H1 (cell line): ENCODE measurements around the gene ATP6V1F. TPM values are rescaled to one million over a fixed set of nuclear protein-coding genes. Genes with fewer than 3 reads are reported as not detected.

ENCODE experiments used
- CTCF ChIA-PET: fragments of 300-600 bp; sonication (Branson Sonifier 250); formaldehyde crosslinking; loops from one replicate; lab custom pipeline; 2021; ENCODE audit not compliant: partially characterized antibody; lab: Charles Lee
- POLR2A ChIA-PET: fragments of 300-600 bp; sonication (Branson Sonifier 250); formaldehyde crosslinking; loops from one replicate; lab custom pipeline; 2021; ENCODE audit warnings: inconsistent platforms; ENCODE audit not compliant: partially characterized antibody; lab: Charles Lee
- DNase-seq, 2 experiments: peaks; one replicate each; pipeline versions ENCODE4 v3.0.0 to v3.0.0-alpha.2; 2010 to 2022; ENCODE audit warnings: low spot score in 2 of 2, low read depth in 1 of 2, mixed read lengths in 1 of 2
- FAIRE-seq: peaks from 2 replicates; lab custom pipeline; 2011; peaks lifted over from hg19 to GRCh38; lab: Jason Lieb, UNC
- H2AFZ ChIP-seq: 2 replicates; pipeline ENCODE4 v1.8.1; 2012; ENCODE audit warnings: low read length, inconsistent platforms
- H2AK5ac ChIP-seq: 2 replicates; pipeline ENCODE4 v1.6.1; 2013; ENCODE audit warnings: low read depth, low read length
- H2BK120ac ChIP-seq: replicated peaks from 2 replicates; pipeline ENCODE3; 2013; ENCODE audit warnings: low read depth, low read length, inconsistent platforms
- H2BK12ac ChIP-seq: 2 replicates; pipeline ENCODE4 v1.6.1; 2013; ENCODE audit warnings: low read depth, low read length
- H2BK15ac ChIP-seq: 2 replicates; pipeline ENCODE4 v1.6.1; 2013; ENCODE audit warnings: low read length
- H2BK20ac ChIP-seq: 2 replicates; pipeline ENCODE4 v1.6.1; 2013; ENCODE audit warnings: low read length
- H2BK5ac ChIP-seq: 2 replicates; pipeline ENCODE4 v1.6.1; 2013; ENCODE audit warnings: low read depth, low read length
- H3K14ac ChIP-seq: 2 replicates; pipeline ENCODE4 v1.6.1; 2013; ENCODE audit warnings: inconsistent platforms; ENCODE audit not compliant: insufficient read length
- H3K18ac ChIP-seq: 2 replicates; pipeline ENCODE4 v1.6.1; 2013; ENCODE audit warnings: low read length; ENCODE audit errors: extremely low read depth
- H3K23ac ChIP-seq: 2 replicates; pipeline ENCODE4 v1.6.1; 2013; ENCODE audit warnings: inconsistent platforms; ENCODE audit not compliant: insufficient read length
- H3K23me2 ChIP-seq: 2 replicates; pipeline ENCODE4 v1.6.1; 2013; ENCODE audit warnings: low read depth, low read length
- H3K27ac ChIP-seq: 2 replicates; pipeline ENCODE4 v1.6.1; 2011; ENCODE audit warnings: low read depth, low read length, inconsistent platforms
- H3K27me3 ChIP-seq, 4 experiments: replicated peaks in 1 of 4; 1 replicate in 1 of 4; 2 replicates in 3 of 4; pipeline versions ENCODE4 v1.6.1 to v1.8.1; 2011 to 2013; ENCODE audit warnings: low read length in 3 of 4, mild to moderate bottlenecking in 3 of 4, inconsistent platforms in 2 of 4, mixed read lengths in 2 of 4, moderate library complexity in 1 of 4; ENCODE audit not compliant: control insufficient read depth in 3 of 4, insufficient read depth in 3 of 4; ENCODE audit errors: extremely low read depth in 1 of 4
- H3K36me3 ChIP-seq, 4 experiments: 2 replicates each; pipeline versions ENCODE4 v1.6.1 to v1.8.1; 2011 to 2013; ENCODE audit warnings: mild to moderate bottlenecking in 4 of 4, low read length in 3 of 4, moderate library complexity in 2 of 4, control low read depth in 1 of 4, inconsistent platforms in 1 of 4; ENCODE audit not compliant: insufficient read depth in 4 of 4, control insufficient read depth in 2 of 4
- H3K4ac ChIP-seq: replicated peaks from 2 replicates; pipeline ENCODE3; 2013; ENCODE audit warnings: low read length, low read depth, mixed read lengths, inconsistent platforms; ENCODE audit not compliant: insufficient read length
- H3K4me1 ChIP-seq, 4 experiments: replicated peaks in 1 of 4; 1 replicate in 1 of 4; 2 replicates in 3 of 4; pipeline versions ENCODE4 v1.6.1 to v1.8.1; 2011 to 2013; ENCODE audit warnings: low read length in 3 of 4, inconsistent platforms in 2 of 4, mixed read lengths in 1 of 4; ENCODE audit not compliant: insufficient read depth in 4 of 4, control insufficient read depth in 3 of 4
- H3K4me2 ChIP-seq, 2 experiments: 2 replicates each; pipeline versions ENCODE4 v1.6.1 to v1.8.1; 2011 to 2013; ENCODE audit warnings: low read depth in 2 of 2, low read length in 2 of 2, control low read depth in 1 of 2, inconsistent platforms in 1 of 2, mild to moderate bottlenecking in 1 of 2; ENCODE audit not compliant: insufficient read depth in 1 of 2
- H3K4me3 ChIP-seq, 4 experiments: fragments of 200-600, 300-600 bp in 1 of 4; sonication (generic), shearing (Covaris generic), sonication (Bioruptor Twin) in 1 of 4; 2 replicates each; pipeline versions ENCODE4 v1.5.1 to v1.8.1; 2011 to 2016; ENCODE audit warnings: low read length in 4 of 4, low read depth in 3 of 4, control low read depth in 2 of 4, inconsistent platforms in 2 of 4, mild to moderate bottlenecking in 2 of 4, mixed read lengths in 1 of 4, moderate library complexity in 1 of 4; ENCODE audit not compliant: insufficient read depth in 2 of 4; ENCODE audit errors: extremely low read depth in 1 of 4
- H3K56ac ChIP-seq: replicated peaks from 2 replicates; pipeline ENCODE3; 2013; ENCODE audit warnings: low read depth, mild to moderate bottlenecking, mixed read lengths, low read length, inconsistent platforms; ENCODE audit not compliant: insufficient read length
- H3K79me1 ChIP-seq: 2 replicates; pipeline ENCODE4 v1.6.1; 2013; ENCODE audit warnings: low read depth, low read length, control low read depth
- H3K79me2 ChIP-seq, 2 experiments: 2 replicates each; pipeline versions ENCODE4 v1.6.1 to v1.8.1; 2012 to 2013; ENCODE audit warnings: low read length in 2 of 2, mild to moderate bottlenecking in 2 of 2, inconsistent platforms in 1 of 2; ENCODE audit not compliant: insufficient read depth in 2 of 2, control insufficient read depth in 1 of 2
- H3K9ac ChIP-seq, 4 experiments: replicated peaks in 1 of 4; 1 replicate in 1 of 4; 2 replicates in 3 of 4; pipeline versions ENCODE4 v1.6.1 to v1.8.1; 2011 to 2013; ENCODE audit warnings: low read depth in 3 of 4, low read length in 3 of 4, control low read depth in 2 of 4, mild to moderate bottlenecking in 2 of 4, moderate library complexity in 2 of 4, inconsistent platforms in 1 of 4; ENCODE audit errors: extremely low read depth in 1 of 4
- H3K9me3 ChIP-seq, 2 experiments: 2 replicates each; pipeline versions ENCODE4 v1.6.1 to v1.8.1; 2012 to 2013; ENCODE audit warnings: mild to moderate bottlenecking in 2 of 2, moderate library complexity in 2 of 2, control low read depth in 1 of 2, inconsistent platforms in 1 of 2, low read depth in 1 of 2, low read length in 1 of 2, mixed read lengths in 1 of 2; ENCODE audit not compliant: insufficient read depth in 2 of 2
- H4K20me1 ChIP-seq, 2 experiments: replicated peaks in 1 of 2; 2 replicates each; pipeline versions ENCODE3 to v1.8.1; 2011 to 2013; ENCODE audit warnings: inconsistent platforms in 2 of 2, low read length in 2 of 2, mild to moderate bottlenecking in 1 of 2; ENCODE audit not compliant: insufficient read depth in 2 of 2, control insufficient read depth in 1 of 2
- H4K5ac ChIP-seq: 2 replicates; pipeline ENCODE4 v1.6.1; 2013; ENCODE audit warnings: low read length, low read depth, mixed read lengths, inconsistent platforms; ENCODE audit not compliant: insufficient read length
- H4K8ac ChIP-seq: 2 replicates; pipeline ENCODE4 v1.8.0; 2013; ENCODE audit warnings: mild to moderate bottlenecking, moderate library complexity, low read length, inconsistent platforms; ENCODE audit not compliant: insufficient read depth; ENCODE audit errors: extremely low read depth
- H4K91ac ChIP-seq: replicated peaks from 2 replicates; pipeline ENCODE3; 2013; ENCODE audit warnings: low read length, mixed read lengths, inconsistent platforms; ENCODE audit not compliant: insufficient read length
- CEBPB ChIP-seq: IDR thresholded peaks from 2 replicates; pipeline ENCODE4 v1.6.1; 2012; ENCODE audit warnings: low read depth, low read length
- CHD1 ChIP-seq: IDR thresholded peaks from 2 replicates; pipeline ENCODE4 v1.6.1; 2012; ENCODE audit warnings: low read depth, low read length, improper control_type of control experiment
- EZH2 ChIP-seq: fragments of 200-600 bp; sonication (generic); IDR thresholded peaks from 2 replicates; pipeline ENCODE4 v1.7.1; 2012; ENCODE audit warnings: low read depth, mild to moderate bottlenecking, moderate library complexity, low read length, inconsistent platforms; ENCODE audit not compliant: severe bottlenecking
- GTF2F1 ChIP-seq: IDR thresholded peaks from 2 replicates; pipeline ENCODE4 v1.6.1; 2012; ENCODE audit warnings: low read depth, low read length, improper control_type of control experiment, borderline replicate concordance
- JUND ChIP-seq: IDR thresholded peaks from 2 replicates; pipeline ENCODE4 v1.6.1; 2011; ENCODE audit warnings: mild to moderate bottlenecking, improper control_type of control experiment, low read length
- NANOG ChIP-seq: IDR thresholded peaks from 2 replicates; pipeline ENCODE4 v1.6.1; 2011; ENCODE audit warnings: low read length, low read depth, mild to moderate bottlenecking, inconsistent platforms; ENCODE audit not compliant: insufficient read depth, poor library complexity, severe bottlenecking
- PHF8 ChIP-seq: fragments of 200-600 bp; sonication (generic); conservative IDR thresholded peaks from 2 replicates; pipeline ENCODE4 v1.7.1; 2012; ENCODE audit warnings: low read depth, mild to moderate bottlenecking, inconsistent platforms, low read length, moderate library complexity
- POLR2AphosphoS5 ChIP-seq: IDR thresholded peaks from 2 replicates; pipeline ENCODE4 v1.6.1; 2011; ENCODE audit warnings: low read depth, low read length
- POU5F1 ChIP-seq: IDR thresholded peaks from 2 replicates; pipeline ENCODE4 v1.6.1; 2011; ENCODE audit warnings: low read depth, mild to moderate bottlenecking, low read length, moderate library complexity
- RFX5 ChIP-seq: IDR thresholded peaks from 2 replicates; pipeline ENCODE4 v1.6.1; 2011; ENCODE audit warnings: low read depth, low read length, improper control_type of control experiment, borderline replicate concordance
- SIRT6 ChIP-seq: IDR thresholded peaks from one replicate; pipeline ENCODE4 v1.7.1; 2012; ENCODE audit warnings: low read length, inconsistent platforms
- SUZ12 ChIP-seq: fragments of 200-600 bp; sonication (generic); IDR thresholded peaks from 2 replicates; pipeline ENCODE4 v1.6.1; 2012; ENCODE audit warnings: mild to moderate bottlenecking, inconsistent platforms, low read length, moderate library complexity, mixed read lengths
- TAF7 ChIP-seq: optimal IDR thresholded peaks from 2 replicates; pipeline ENCODE3; 2011; ENCODE audit warnings: low read depth, mild to moderate bottlenecking, inconsistent platforms, low read length, moderate library complexity, borderline replicate concordance
- TEAD4 ChIP-seq: IDR thresholded peaks from 2 replicates; pipeline ENCODE4 v1.6.1; 2012; ENCODE audit warnings: low read depth, low read length, inconsistent platforms, mixed read lengths
- whole genome bisulfite sequencing, 2 experiments: shearing (Covaris generic) in 1 of 2; methylation state at CpG; one replicate each; pipeline versions ENCODE4 v1.1.6 to v1.1.7; 2013 to 2015; ENCODE audit warnings: low lambda C conversion rate in 2 of 2, mixed read lengths in 2 of 2, inconsistent platforms in 1 of 2, low coverage in 1 of 2, missing lambda C conversion rate in 1 of 2; ENCODE audit not compliant: insufficient replicate concordance in 2 of 2, insufficient coverage in 1 of 2, insufficient read length in 1 of 2; ENCODE audit errors: extremely low coverage in 1 of 2, missing lambda C conversion rate in 1 of 2; 5-methylcytosine and 5-hydroxymethylcytosine counted together
- polyA plus RNA-seq, 7 experiments: library from polyadenylated mRNA; depleted of rRNA in 3 of 7; stranded (reverse) in 5 of 7; unstranded in 2 of 7; fragments of >200 nt in 5 of 7; fragments of 200-250 nt in 2 of 7; gene quantifications; 1 replicate in 5 of 7; 2 replicates in 1 of 7; 4 replicates in 1 of 7; pipeline versions ENCODE4 v1.2.1 to v1.2.3, GENCODE V29; 2011 to 2013; ENCODE audit warnings: missing spikeins in 2 of 7, mixed read lengths in 2 of 7
- total RNA-seq: library from RNA; stranded (reverse); fragmentation: NEBNext Ultra II Directional; extraction: Animal tissue kit (Norgen Biotek cat#: 25700); gene quantifications from 2 replicates; pipeline ENCODE4 v1.2.1, GENCODE V29; 2021

Gene ATP6V1F
- total and polyA plus RNA-seq, 2 of the 8 experiments (the other 6 are each of a cell fraction or from before 2014, with no cell fraction given), result 104 to 318 TPM

DNA sequence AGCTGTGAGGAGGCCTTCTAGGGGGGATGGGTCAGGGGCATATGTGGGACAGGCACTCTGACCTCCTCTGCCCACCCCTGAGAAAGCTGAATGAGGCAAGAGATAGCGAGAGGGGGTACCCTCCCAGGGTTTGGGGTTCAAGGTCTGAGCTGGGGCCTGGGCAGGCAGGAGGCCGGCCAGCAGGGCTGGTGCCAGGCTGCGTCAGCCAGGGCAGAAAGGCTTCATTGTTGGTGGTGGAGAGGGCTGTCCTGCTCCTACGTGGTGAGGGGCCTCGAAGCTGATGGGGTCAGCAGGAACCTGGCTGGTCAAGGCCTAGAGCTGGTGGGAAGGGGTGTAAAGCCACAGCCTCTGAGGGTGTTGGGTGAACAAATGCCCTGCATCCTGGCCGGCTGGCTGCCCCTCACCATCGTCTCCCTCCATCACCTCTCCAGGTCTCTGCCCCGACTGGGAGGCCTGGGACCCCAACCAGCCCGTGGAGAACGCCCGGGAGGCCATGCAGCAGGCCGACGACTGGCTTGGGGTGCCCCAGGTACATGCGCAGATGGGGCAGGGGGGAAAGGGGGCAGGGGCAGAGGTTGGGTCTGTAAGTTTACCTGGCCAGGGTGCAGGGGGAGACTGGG is 25.8 kb upstream of the ATP6V1F start:
- Histone ChIP-seq H3K9ac (no peak overlapping the region), H3K56ac (no peak overlapping the region), H2BK20ac (0 out of 2 replicates have a peak overlapping the region, but pooled peaks have one; percentile 18), H4K8ac (no peak overlapping the region), H2AK5ac (no peak overlapping the region), H3K79me2 (no peaks in the 10 kb centered on the region), H3K14ac (no peak overlapping the region), H3K23me2 (peaks cover 9% of the 10 kb centered on the region; the same call in 1 of the 2 replicates), H2BK120ac (no peak overlapping the region), H3K9me3 (no peaks in the 10 kb centered on the region), H3K23ac (no peak overlapping the region), H2BK15ac (no peak overlapping the region), H3K27ac (no peak overlapping the region), H3K18ac (no peak overlapping the region), H3K4me2 (no peak overlapping the region), H3K27me3 (peaks cover 0 to under 1% (median under 1%) of the 10 kb centered on the region in 4 experiments; a peak in 3 of 7 replicates), H2AFZ (no peak overlapping the region), H4K5ac (no peak overlapping the region), H4K20me1 (no peaks in the 10 kb centered on the region), H2BK12ac (no peak overlapping the region), H3K36me3 (no peaks in the 10 kb centered on the region), H3K4me1 (peaks cover 0 to 31% (median 19%) of the 10 kb centered on the region in 4 experiments; a peak in 6 of 7 replicates), H3K4ac (no peak overlapping the region), H3K79me1 (no peaks in the 10 kb centered on the region), H2BK5ac (no peak overlapping the region), H3K4me3 (no peak overlapping the region), H4K91ac (no peak overlapping the region)
- POLR2A ChIA-PET, result interaction anchor here (1.5 kb wide), 1 partner anchor 70 kb away, joined by 4 read pairs; no protein-coding TSS in a partner anchor
- DNase-seq (no peak), FAIRE-seq (no peak)
- CTCF ChIA-PET, result interaction anchor here (1.0 to 7.6 kb wide), 9 partner anchors 8 to 255 kb away, joined by 3 to 71 read pairs (median 6); no protein-coding TSS in a partner anchor
- 84% methylated on average over 8 of the region's 14 CpGs; no CpG with 5 or more reads in 1 of the 2 experiments for WGBS, 2 experiments
- TF ChIP-seq CHD1 (no peak), NANOG (no peak), EZH2 (no peak), RFX5 (no peak), PHF8 (no peak), TAF7 (no peak), TEAD4 (no peak), SUZ12 (no peak), CEBPB (no peak), JUND (no peak), SIRT6 (no peak), POLR2AphosphoS5 (no peak), POU5F1 (no peak), GTF2F1 (no peak)
